Measurements from ENCODE around the gene C3orf20. TPM values are rescaled to one million over a fixed set of nuclear protein-coding genes. Genes with fewer than 3 reads are reported as not detected.

The C3orf20 gene
- total and polyA plus RNA-seq, 11 donors = 0.21 to 0.31 TPM; not detected in 9

- Histone ChIP-seq H3K27ac (peak overlapping the region; percentile 79 to 97 (median 90)), H3K36me3 (peaks cover 0 to 4% (median 0%) of the 10 kb centered on the region in 9 donors), H3K9me3 (no peaks in the 10 kb centered on the region), H3K27me3 (peaks cover 0 to 35% (median 11%) of the 10 kb centered on the region in 9 donors), H3K4me1 (peaks cover 3 to 67% (median 38%) of the 10 kb centered on the region in 12 donors), H3K4me3 (peak overlapping the region; percentile 56 to 95 (median 77))
- DNase-seq = peak; percentile 61 to 73 (median 65)
- intact Hi-C loops (cut with DNase I) = loop anchor here in 5 of 10 donors (2.0 to 5.0 kb wide), 4 partner anchors 17 to 97 kb away; no protein-coding TSS in a partner anchor
- peak; percentile 56 to 77 (median 69) for ATAC-seq
- WGBS, 4 donors = 2 to 9% (median 5%) methylated on average over 26 to 80 of the region's 85 CpGs
- TF ChIP-seq, protein P1, sequence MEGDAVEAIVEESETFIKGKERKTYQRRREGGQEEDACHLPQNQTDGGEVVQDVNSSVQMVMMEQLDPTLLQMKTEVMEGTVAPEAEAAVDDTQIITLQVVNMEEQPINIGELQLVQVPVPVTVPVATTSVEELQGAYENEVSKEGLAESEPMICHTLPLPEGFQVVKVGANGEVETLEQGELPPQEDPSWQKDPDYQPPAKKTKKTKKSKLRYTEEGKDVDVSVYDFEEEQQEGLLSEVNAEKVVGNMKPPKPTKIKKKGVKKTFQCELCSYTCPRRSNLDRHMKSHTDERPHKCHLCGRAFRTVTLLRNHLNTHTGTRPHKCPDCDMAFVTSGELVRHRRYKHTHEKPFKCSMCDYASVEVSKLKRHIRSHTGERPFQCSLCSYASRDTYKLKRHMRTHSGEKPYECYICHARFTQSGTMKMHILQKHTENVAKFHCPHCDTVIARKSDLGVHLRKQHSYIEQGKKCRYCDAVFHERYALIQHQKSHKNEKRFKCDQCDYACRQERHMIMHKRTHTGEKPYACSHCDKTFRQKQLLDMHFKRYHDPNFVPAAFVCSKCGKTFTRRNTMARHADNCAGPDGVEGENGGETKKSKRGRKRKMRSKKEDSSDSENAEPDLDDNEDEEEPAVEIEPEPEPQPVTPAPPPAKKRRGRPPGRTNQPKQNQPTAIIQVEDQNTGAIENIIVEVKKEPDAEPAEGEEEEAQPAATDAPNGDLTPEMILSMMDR (IDR thresholded peaks at IDR 0.05) = no peak
- no peak for TF ChIP-seq POLR2A (IDR thresholded peaks at IDR 0.05)
Measured at GRCh38 chr3:14810070-14810791, 135.3 kb downstream of the C3orf20 start.

- H3K27ac ChIP-seq = peak overlapping the region; percentile 79 to 97 (median 90)
- H3K36me3 ChIP-seq = peaks cover 0 to 5% (median 0%) of the 10 kb centered on the region in 9 donors
- intact Hi-C loops (cut with DNase I) = loop anchor here in 5 of 10 donors (2.0 to 5.0 kb wide), 4 partner anchors 18 to 96 kb away; no protein-coding TSS in a partner anchor
- peak overlapping the region; percentile 56 to 95 (median 77) for H3K4me3 ChIP-seq
- TF ChIP-seq, protein P1 (IDR thresholded peaks at IDR 0.05) = no peak
- TF ChIP-seq POLR2A (IDR thresholded peaks at IDR 0.05) = no peak
- H3K9me3 ChIP-seq = no peaks in the 10 kb centered on the region
- DNase-seq (no peak), ATAC-seq (peak in 3 of 4 donors; percentile 6 to 36 (median 29))
- peaks cover 0 to 63% (median 33%) of the 10 kb centered on the region in 12 donors for H3K4me1 ChIP-seq
- WGBS, 4 donors = 0 to 3% (median 1%) methylated on average over 44 to 78 of the region's 78 CpGs
- peaks cover 0 to 35% (median 11%) of the 10 kb centered on the region in 9 donors for H3K27me3 ChIP-seq
Measured at GRCh38 chr3:14810801-14811661, 136.1 kb downstream of the C3orf20 start.

DNA sequence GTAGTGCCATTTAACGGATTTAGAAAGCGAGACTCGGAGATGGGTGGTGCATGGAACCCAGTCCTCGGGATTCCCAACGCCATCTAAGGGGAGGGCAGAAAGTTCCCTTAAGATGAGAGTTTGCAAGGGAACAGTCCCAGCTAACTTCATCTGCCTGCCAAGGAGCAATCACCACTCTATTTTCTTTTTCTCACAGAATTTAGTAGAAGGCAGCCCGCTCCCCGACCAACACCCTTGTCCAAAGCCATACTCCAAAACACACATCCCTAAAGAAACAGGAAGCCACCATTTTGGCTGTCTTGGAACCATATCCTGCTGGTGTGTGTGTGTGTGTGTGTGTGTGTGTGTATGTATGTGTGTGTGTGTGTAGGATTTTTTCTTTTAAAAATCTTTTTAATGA is 136.7 kb downstream of the C3orf20 start:
- peak in 3 of 4 donors; percentile 17 to 51 (median 18) for ATAC-seq
- intact Hi-C loops (cut with DNase I) = loop anchor here in 5 of 10 donors (2.0 to 5.0 kb wide), 4 partner anchors 19 to 95 kb away; no protein-coding TSS in a partner anchor
- H3K9me3 ChIP-seq = no peaks in the 10 kb centered on the region
- peak overlapping the region in 11 of 12 donors; percentile 79 to 97 (median 90) for H3K27ac ChIP-seq
- no peak for TF ChIP-seq POLR2A (IDR thresholded peaks at IDR 0.05)
- TF ChIP-seq, protein P1 (IDR thresholded peaks at IDR 0.05) = no peak
- H3K36me3 ChIP-seq = peaks cover 0 to 5% (median 0%) of the 10 kb centered on the region in 9 donors
- WGBS, 4 donors = 21 to 40% (median 28%) methylated on average over 7 of the region's 7 CpGs
- no peak for DNase-seq
- H3K27me3 ChIP-seq = peaks cover 0 to 35% (median 11%) of the 10 kb centered on the region in 9 donors
- H3K4me1 ChIP-seq = peaks cover 0 to 56% (median 27%) of the 10 kb centered on the region in 12 donors
- peak overlapping the region; percentile 56 to 95 (median 77) for H3K4me3 ChIP-seq

Data from heart left ventricle (tissue), 16 donors.